ENCODE results near the gene OSBPL9.

DNA sequence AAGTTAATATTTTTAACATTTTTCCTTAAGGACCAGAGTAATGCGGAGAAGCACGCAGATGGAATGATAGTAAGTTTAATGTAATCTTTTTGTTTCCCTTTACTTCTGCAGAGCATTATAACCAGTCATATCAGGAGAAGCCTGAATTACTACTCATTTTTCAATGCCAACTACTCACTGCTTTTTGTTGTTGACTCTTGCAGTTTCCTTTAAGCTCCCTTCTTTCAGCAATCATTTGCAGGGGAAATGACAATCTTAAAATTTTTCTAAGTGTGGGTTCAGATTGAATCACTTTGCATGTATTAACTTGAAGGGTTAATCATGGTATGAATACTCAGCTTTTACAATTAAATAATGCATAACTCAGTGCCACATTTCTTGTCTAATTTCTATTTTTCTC lies 139.4 kb downstream of the OSBPL9 start:
- TF ChIP-seq, protein P1, sequence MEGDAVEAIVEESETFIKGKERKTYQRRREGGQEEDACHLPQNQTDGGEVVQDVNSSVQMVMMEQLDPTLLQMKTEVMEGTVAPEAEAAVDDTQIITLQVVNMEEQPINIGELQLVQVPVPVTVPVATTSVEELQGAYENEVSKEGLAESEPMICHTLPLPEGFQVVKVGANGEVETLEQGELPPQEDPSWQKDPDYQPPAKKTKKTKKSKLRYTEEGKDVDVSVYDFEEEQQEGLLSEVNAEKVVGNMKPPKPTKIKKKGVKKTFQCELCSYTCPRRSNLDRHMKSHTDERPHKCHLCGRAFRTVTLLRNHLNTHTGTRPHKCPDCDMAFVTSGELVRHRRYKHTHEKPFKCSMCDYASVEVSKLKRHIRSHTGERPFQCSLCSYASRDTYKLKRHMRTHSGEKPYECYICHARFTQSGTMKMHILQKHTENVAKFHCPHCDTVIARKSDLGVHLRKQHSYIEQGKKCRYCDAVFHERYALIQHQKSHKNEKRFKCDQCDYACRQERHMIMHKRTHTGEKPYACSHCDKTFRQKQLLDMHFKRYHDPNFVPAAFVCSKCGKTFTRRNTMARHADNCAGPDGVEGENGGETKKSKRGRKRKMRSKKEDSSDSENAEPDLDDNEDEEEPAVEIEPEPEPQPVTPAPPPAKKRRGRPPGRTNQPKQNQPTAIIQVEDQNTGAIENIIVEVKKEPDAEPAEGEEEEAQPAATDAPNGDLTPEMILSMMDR (IDR thresholded peaks at IDR 0.05), result no peak
- TF ChIP-seq EP300 (IDR thresholded peaks at IDR 0.05) (no peak), POLR2AphosphoS5 (IDR thresholded peaks at IDR 0.05) (no peak)
